ENCODE measurements around the gene RASGRP4. TPM values are rescaled to one million over a fixed set of nuclear protein-coding genes. Genes with fewer than 3 reads are reported as not detected.

RASGRP4 gene
- total and polyA plus RNA-seq, 2 experiments from 2014 or later, result 0.35 to 0.80 TPM

DNA sequence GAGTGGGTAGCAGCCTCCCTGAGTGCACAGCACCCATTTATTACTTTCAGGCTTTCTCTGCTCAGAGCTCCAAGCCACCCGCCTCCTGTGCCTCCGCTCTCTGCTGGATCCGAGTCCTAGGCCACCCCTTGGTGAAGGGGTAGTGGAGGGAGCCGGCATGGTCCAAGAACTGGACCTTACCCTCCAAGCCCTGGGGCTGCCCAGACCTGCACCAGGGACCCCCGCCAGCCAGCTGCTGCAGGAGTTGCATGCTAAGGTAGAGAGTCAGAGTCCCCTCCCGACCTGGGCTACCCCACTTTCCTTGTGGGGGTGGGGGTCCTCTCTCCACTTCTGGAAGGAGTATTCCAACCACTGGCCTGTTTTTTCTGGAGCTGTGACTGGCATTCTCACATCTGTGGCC, 21.2 kb downstream of the RASGRP4 start:
- Histone ChIP-seq H3K27me3 (no peaks in the 10 kb centered on the region), H3K36me3 (no peaks in the 10 kb centered on the region), H3K4me1 (ENCODE audit: low read depth) (no peaks in the 10 kb centered on the region), H3K27ac (no peak overlapping the region), H3K4me3 (no peak overlapping the region), H3K9me3 (ENCODE audit: low read depth) (no peaks in the 10 kb centered on the region)
- TF ChIP-seq, protein P1, sequence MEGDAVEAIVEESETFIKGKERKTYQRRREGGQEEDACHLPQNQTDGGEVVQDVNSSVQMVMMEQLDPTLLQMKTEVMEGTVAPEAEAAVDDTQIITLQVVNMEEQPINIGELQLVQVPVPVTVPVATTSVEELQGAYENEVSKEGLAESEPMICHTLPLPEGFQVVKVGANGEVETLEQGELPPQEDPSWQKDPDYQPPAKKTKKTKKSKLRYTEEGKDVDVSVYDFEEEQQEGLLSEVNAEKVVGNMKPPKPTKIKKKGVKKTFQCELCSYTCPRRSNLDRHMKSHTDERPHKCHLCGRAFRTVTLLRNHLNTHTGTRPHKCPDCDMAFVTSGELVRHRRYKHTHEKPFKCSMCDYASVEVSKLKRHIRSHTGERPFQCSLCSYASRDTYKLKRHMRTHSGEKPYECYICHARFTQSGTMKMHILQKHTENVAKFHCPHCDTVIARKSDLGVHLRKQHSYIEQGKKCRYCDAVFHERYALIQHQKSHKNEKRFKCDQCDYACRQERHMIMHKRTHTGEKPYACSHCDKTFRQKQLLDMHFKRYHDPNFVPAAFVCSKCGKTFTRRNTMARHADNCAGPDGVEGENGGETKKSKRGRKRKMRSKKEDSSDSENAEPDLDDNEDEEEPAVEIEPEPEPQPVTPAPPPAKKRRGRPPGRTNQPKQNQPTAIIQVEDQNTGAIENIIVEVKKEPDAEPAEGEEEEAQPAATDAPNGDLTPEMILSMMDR (IDR thresholded peaks at IDR 0.05; ENCODE audit: low read depth, low read length), result no peak
- DNase-seq (ENCODE audit: low read depth in 1 of 2, low spot score in 1 of 2), result no peak

DNA sequence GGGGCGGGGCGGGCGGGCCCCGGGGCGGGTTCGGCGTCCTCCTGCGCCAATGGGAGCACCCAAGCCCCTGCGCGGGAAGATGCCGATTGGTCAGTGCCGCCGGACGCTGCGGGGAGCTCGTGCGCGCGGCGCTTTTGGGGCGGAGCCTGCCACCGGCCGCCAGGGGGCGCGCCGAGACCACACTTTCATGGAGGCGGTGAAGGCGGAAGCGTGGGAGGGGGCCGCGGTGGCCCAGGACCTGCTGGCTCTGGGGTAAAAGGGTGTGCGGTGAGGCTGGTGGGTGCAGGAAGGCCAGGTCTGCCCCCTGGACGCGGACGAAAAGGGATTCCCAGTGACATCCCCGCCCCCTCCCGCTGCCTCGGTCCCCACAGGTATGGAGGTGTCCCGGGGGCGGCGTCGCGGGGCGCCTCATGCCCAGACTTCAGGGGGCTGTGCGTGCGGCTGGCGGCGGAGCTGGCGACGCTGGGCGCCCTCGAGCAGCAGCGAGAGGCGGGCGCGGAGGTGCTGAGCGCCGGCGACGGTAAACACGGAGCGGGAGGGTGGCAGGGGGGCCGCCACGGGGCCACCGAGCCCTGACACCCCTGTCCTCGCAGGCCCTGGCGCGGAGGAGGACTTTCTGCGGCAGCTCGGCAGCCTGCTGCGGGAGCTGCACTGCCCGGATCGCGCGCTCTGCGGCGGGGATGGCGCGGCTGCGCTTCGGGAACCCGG, 22.9 kb downstream of the RASGRP4 start, which contains the start of gene FAM98C:
Gene FAM98C, plus strand, starts transcription at position 127 of the 708 bp plus-strand sequence. Its CDS starts 61 bp downstream, at position 188.
- DNase-seq (ENCODE audit: low read depth in 1 of 2, low spot score in 1 of 2), result peak; percentile 98
- Histone ChIP-seq H3K27ac (no peak within 1 kb of the TSS), H3K27me3 (no peaks in the 10 kb centered on the region), H3K4me1 (ENCODE audit: low read depth) (no peaks in the 10 kb centered on the region), H3K36me3 (no peaks in the 10 kb centered on the region), H3K9me3 (ENCODE audit: low read depth) (no peaks in the 10 kb centered on the region), H3K4me3 (peak within 1 kb of the TSS; percentile 44)
- TF ChIP-seq, protein P1 (IDR thresholded peaks at IDR 0.05; ENCODE audit: low read depth, low read length), result peak; percentile 86

DNA sequence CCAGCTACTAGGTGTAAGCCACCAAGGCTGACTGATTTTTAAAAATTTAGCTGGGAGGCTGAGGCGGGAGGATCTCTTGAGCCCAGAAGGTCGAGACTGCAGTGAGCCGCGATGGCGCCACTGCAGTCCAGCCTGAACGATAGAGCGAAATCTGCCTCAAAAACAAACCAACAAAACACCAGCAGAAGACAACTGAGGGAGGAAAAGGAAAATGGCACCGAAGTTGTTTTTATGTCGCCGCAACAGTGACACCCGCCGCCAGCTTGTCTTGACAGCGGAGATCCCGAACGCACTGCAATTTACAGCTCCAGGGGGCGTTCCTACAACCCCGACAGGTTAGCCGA, 23.4 kb downstream of the RASGRP4 start:
- Histone ChIP-seq H3K9me3 (ENCODE audit: low read depth) (no peaks in the 10 kb centered on the region), H3K36me3 (no peaks in the 10 kb centered on the region), H3K4me3 (peak overlapping the region; percentile 11), H3K27me3 (no peaks in the 10 kb centered on the region), H3K4me1 (ENCODE audit: low read depth) (no peaks in the 10 kb centered on the region), H3K27ac (no peak overlapping the region)
- TF ChIP-seq, protein P1 (IDR thresholded peaks at IDR 0.05; ENCODE audit: low read depth, low read length), result no peak
- DNase-seq (ENCODE audit: low read depth in 1 of 2, low spot score in 1 of 2), result no peak

DNA sequence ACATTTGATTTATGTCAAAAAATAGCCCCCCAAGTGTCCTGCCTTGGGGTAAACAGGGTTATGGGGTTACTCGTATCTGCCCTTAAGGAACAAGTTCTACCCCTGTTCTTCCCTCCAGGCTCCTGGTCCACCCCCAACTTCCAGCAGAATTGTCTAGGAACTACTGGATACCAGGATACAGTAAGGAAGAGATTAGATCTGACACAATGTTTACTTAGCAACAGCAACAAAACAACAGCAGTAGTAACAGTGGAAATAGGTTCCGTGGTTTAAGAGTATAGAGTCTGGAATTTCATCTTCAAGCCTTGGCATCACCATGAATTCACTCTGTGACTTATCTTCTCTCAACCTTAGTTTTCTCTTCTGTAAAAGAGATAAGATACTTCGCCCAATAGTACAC, 24.9 kb downstream of the RASGRP4 start:
- no peaks in the 10 kb centered on the region for H3K36me3 ChIP-seq
- no peaks in the 10 kb centered on the region for H3K27me3 ChIP-seq
- no peak overlapping the region for H3K4me3 ChIP-seq
- DNase-seq (ENCODE audit: low read depth in 1 of 2, low spot score in 1 of 2), result peak in 1 of 2 donors; percentile 48
- H3K27ac ChIP-seq, result no peak overlapping the region
- no peaks in the 10 kb centered on the region for H3K9me3 ChIP-seq (ENCODE audit: low read depth)
- TF ChIP-seq, protein P1 (IDR thresholded peaks at IDR 0.05; ENCODE audit: low read depth, low read length), result no peak
- no peaks in the 10 kb centered on the region for H3K4me1 ChIP-seq (ENCODE audit: low read depth)

DNA sequence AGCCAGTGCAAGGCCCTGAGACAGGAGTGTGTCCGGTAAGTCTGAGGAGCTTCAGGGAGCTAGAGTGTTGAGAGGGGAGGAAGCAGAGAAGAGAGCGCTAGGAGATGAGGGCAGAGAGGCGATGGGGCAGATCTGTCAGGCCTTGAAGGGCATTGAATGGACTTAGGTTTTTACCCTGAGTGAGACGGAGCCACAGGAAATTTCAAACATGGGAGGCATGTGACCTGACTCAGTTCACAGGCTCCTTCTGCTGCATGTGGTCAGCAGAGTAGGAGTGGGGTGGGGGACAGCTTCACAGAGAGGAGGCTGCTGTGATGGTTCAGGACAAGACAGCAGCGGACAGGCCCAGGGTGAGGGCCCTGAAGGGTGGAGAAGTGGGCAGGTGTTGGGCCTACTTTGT, 25.7 kb downstream of the RASGRP4 start:
- Histone ChIP-seq H3K27ac (no peak overlapping the region), H3K4me1 (ENCODE audit: low read depth) (no peaks in the 10 kb centered on the region), H3K36me3 (no peaks in the 10 kb centered on the region), H3K9me3 (ENCODE audit: low read depth) (no peaks in the 10 kb centered on the region), H3K27me3 (no peaks in the 10 kb centered on the region), H3K4me3 (no peak overlapping the region)
- DNase-seq (ENCODE audit: low read depth in 1 of 2, low spot score in 1 of 2), result no peak
- TF ChIP-seq, protein P1 (IDR thresholded peaks at IDR 0.05; ENCODE audit: low read depth, low read length), result no peak

All from cardiac muscle cell (in vitro differentiated cells and primary cell).